K562 treated with DMSO at 1 percent for 4 hours (cell line): ENCODE data around the gene GLRA3. TPM values are rescaled to one million over a fixed set of nuclear protein-coding genes. Genes with fewer than 3 reads are reported as not detected.

Experiments used
- total RNA-seq: library from RNA; unstranded; fragments of 300-600 nt; gene quantifications from 2 replicates; pipeline ENCODE4 v1.2.3, GENCODE V29; 2022; ENCODE audit not compliant: insufficient read depth

Gene GLRA3
- not detected in 2 replicates for total RNA-seq

DNA sequence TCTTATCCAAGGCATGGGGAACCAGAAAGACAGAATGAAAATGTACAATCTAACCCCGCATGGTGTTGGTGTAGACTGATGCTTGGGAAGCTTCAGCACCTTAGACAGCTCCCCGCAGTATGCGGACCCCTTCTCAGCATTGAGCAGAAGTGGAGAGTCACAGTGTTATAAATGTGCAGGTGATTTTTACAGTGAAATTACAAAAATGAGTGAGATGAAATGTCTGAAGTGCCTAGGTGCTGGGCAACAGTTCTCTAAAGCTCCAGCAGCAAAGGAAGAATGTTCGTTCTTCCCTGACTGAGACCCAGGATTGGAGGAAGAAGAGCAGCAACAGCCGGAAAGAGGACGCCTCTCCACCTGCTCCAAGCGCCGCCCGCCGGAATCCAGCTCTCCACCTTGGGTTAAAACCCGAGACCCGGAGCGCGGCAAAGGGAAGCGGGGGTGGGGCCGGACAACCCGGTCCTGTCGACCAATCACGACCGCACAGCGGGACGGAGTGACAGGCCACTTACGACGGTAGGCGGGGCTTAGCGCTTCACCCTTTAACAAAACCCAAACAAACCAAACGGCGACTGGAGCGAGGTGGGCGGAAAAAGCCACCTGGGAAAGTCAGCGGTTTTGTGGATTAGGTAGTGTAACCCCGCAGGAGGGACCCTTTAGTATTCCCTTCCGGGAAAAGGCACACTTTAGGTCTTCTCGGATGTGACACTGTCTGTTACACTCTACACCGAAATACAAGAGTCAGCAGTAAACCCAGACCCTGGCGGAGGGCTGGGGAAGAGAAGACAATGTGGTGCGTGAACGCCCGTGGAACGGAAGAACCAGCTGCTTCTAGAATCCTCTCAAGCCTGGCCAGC lies at the start of gene GLRA3:
TSS of gene GLRA3 (minus strand) at position 403 of the 857 bp plus-strand sequence. CDS start 436 bp downstream, outside the sequence.

Other genes starting within 250 kb of the GLRA3 start
- not detected in 2 replicates for gene ADAM29, start 89.1 kb upstream of the GLRA3 start, total RNA-seq